ENCODE results near the gene HAPLN1.
"Not testable (repeated sequence)": the region's sequence is repeated elsewhere in the genome, so short reads cannot be mapped to it uniquely, and the experiment has no call there.

The HAPLN1 gene

DNA sequence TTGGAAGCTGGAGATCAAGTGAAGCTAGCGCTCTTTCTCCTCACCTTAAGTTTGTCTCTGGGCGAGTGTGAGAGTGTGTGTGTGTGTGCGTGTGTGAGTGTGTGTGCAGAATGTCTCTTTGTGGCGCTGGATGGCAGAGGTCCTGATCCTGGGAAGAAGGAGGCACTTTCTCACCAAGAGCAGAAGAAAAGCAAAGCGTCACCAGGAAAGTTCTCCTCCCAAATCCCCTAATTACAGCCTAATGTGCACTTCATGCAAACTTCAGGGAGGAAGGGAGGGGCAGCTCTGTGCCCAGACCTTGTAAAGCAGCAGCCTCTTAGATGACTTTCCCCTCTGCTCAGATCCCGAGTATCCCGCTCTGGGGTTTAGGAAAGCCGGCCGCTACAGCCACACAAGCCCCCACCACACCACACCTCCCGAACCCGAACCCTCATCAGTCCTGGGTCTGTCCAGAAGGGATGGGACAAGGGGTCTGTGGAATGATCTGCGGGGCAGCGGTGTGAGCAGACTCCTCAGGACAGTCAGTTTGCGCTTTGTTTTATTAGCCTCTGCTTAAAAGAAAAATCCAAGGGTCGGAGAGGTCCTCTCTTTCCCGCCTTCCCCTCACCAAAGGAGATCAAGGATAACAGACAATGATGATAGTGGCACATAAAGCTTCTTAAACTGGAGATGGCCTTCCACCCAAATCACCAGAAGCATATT lies at the start of gene HAPLN1:
HAPLN1 (minus strand) TSS at position 20 of the 702 bp plus-strand sequence. CDS start 47,332 bp downstream, outside the sequence.
- DNase-seq = no peak

DNA sequence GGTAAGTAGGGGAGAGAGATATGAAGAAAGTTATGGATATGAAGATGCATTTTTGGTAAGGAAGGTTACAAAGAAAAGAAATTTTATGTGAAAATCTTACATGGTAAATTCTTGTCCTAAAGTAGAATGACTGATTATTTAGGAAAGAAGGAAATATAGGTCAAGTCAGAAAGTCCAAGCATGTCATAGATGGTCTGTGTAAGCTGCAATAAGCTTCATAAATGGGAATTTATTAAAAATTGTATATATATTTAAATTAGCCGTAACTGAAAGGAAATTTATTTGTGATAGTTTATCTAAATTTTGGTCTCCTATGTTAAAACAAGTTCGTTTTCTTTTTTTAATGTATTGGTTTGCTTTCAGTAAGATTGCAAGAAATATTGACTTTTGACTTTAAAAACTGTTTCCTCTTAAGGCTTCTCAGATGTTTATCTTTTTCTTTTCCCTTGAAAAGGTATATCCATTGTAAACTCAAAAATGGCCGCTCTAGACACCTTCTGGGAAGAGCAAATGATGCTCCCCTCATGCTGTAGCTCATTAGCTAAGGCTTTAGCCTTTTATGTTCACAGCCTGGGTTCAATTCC lies 46.8 kb upstream of the HAPLN1 start:
- no peak for DNase-seq

DNA sequence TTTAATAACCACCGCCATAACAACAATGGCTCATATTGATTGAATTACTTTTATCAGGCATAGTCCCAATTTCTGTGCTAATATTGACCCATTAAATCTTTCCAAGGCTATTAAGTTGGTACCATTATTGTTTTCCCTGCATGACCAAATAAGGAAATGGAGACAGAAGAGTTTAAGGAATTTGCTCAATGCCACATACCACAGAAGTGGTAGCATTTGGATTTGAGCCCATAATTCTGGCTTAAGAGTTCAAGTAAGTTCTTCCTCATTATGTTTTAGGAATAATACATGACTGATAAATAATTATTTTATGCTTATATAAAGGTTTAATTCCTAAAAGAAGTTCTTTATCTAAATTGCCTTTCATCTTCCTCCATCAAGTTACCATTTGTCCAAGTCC lies 43.4 kb upstream of the HAPLN1 start:
- no peak for DNase-seq

DNA sequence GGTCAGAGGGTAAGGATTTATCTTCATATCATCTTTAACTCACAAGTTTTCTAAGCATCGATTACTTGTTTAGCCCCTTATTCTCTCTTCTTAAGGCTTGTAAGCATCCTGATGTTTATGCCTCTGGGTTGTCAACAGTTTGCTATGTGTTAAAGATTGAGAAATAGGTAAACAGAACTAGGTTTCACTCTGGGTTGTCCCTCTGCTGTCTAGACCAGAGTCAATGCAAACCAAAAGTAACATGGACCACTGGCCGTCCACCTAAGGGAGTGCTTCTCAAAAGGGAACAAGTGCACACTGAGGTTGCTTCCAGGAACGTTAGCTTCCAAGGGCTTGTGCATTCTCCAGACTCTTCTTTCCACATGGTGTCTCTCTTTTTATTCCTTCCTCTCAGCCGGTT lies 39.9 kb upstream of the HAPLN1 start:
- no peak for DNase-seq

DNA sequence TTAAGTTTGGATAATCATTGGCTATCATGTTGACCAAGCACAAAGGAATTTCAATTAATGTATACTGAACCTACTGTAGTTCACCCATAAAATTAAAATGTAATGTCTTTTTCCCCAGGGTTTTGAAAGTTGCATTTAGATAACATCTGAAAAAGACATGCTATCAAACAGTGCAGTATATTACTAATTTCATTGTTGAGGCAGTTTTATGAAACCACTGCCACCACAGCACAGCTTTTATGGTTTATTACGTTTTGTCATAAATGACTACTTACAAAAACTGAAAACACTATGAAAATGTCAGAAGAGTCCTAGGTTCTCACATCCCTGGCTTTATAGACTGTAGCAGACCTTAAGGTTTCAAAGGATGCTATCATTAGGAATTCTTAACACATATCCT lies 32.0 kb upstream of the HAPLN1 start:
- DNase-seq = no peak

DNA sequence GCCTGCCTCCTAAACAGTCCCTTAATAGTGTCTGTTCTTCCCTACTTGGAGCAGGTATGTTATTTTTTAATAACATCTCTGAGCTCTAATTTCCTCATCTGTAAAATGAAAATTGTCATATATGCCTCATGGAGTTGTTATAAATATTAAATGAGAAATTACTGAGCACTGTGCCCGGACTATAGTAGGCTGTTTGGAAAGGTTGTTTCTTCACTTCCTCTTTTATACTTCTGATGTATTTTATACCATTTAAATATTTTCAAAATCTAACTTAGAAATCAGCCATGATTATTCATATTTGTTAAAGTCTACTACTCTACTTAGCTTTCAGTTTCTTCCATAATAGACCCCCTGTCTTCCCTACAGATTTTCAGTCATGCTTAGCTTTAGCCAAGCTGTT lies 30.5 kb upstream of the HAPLN1 start:
- no peak for DNase-seq

DNA sequence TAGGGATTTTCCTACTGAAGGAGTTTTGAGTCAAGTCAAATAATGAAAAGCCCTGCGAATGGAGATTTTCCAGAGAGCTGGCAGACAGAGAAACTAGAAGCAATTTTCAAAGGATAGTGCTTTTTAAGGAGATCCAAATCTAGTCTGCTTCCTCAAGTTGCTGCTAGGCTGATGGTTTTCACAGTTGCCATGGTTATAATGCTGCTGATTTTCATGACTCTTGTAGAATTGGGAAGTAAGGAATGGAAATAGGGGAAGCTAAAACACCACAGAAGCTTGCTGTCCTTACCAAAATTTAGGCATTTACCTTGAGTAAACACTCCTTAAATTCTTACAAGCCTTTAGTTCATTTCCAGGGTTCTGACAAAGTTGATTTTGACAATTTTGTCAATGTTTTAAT lies 30.1 kb upstream of the HAPLN1 start:
- no peak for DNase-seq

DNA sequence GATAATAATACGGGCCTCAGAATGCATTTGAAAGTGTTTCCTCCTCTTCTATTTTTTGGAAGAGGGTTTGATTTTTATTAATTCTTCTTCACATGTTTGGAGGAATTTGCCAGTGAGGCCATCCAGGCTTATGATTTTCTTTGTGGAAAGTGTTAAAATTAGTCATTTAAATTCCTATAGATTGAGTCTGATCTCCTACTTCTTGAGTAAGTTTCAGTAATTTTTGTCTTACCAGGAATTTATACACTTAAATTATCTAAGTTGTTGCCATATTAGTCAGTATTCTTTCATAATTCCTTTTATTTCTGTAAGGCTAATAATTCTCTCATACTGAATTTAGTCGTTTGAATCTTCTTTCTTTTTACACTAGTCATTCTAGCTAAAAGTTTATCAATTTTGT lies 25.2 kb upstream of the HAPLN1 start:
- DNase-seq = no peak

DNA sequence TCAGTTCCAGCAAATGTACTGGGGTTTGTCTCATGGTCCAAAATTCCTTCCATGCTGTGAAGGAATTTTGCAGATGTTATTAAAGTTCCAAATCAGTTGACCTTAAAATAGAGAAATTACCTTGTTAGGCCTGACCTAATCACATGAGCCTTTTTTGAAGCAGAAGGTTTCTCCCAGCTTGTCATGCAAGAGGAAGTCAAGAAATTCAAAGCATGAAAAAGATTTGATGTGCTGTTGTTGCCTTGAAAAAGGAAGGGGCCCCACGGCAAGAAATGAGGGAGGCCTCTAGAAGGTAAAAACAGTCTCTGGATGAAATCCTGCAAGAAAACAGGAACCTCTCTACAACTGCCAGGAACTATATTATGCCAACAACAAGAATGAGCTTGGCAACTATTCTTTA lies 24.2 kb upstream of the HAPLN1 start:
- no peak for DNase-seq

DNA sequence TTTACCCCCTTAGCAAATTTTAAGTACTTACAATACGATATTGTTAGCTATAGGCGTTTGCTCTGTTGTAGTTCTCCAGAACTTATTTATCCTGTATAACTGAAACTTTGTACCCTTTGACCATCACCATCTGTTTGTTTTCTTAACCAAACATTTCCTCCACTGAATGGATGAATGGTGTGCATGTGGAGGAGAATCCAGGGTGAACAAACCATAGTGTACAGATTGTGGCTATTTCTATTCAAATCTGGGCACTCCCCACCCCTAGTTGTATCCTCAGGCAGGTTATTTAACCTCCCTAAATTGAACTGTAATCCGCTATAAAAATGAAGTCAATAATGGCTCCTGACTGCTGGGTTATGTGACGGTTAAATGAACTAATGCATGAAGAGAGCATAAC lies 21.4 kb upstream of the HAPLN1 start:
- no peak for DNase-seq

DNA sequence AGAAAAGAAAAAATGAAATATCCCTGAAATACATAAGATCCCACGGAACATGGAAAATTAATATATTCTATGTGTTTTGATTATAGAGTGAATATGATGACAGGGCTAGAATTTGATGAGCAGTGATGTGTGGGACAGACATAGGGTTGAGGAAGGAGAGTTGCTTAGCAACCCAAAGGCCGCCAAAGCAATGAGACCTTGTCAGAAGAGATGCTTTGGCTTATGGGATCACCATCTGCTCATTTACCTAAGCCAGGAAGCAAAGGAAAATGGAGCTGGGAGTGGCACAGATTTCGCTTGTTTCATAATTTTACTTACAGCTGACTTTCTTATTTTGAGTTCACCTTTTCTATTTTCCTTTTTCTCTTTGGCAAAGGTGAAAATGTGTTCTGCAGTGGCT lies 20.9 kb upstream of the HAPLN1 start:
- DNase-seq = no peak

DNA sequence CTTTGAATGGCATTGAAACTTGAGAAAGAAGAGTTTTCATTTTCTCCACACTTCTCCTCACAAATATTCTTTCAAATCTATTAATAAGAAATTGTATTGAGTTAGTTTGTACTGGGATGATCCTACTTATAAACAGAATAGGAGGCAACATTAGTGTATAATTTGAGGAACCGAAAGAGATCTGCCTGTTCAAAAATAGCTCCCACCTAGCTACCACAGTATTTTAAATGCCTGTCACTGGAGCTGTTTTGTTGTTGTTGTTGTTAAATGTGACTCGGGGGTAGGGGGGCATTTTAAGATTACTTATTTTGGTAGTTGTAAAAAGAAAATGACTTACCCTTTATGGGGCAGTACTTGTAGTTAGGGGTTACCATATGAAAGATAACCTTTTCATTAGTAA lies 20.1 kb upstream of the HAPLN1 start:
- DNase-seq = no peak

DNA sequence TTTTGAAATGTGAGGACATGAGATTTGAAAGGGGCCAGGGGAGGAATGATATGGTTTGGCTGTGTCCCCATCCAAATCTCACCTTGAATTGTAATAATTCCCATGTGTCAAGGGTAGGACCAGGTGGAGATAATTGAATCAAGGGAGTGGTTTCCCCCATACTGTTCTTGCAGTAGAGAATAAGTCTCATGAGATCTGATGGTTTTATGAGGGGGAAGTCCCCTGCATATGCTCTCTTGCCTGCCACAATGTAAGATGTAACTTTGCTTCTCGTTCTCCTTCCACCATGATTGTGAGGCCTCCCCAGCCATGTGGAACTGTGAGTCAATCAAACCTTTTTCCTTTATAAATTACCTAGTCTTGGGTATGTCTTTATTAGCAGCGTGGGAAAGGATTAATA lies 15.5 kb upstream of the HAPLN1 start:
- not testable (repeated sequence) for DNase-seq

DNA sequence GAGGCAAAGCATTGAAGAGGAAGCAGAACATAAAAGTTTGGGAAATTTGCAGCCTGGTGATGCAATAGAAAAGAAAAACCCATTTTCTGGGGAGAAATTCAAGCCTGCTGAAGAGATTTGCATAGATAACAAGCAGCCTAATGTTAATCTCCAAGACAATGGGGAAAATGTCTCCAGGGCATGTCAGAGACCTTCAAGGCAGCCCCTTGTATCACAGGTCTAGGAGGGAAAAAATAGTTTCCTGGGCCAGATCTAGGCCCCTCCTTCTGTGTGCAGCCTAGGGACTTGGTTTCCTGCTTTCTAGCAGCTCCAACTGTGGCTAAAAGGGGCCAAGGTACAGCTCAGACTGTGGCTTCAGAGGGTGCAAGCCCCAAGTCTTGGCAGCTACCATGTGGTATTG lies 14.4 kb upstream of the HAPLN1 start:
- not testable (repeated sequence) for DNase-seq

DNA sequence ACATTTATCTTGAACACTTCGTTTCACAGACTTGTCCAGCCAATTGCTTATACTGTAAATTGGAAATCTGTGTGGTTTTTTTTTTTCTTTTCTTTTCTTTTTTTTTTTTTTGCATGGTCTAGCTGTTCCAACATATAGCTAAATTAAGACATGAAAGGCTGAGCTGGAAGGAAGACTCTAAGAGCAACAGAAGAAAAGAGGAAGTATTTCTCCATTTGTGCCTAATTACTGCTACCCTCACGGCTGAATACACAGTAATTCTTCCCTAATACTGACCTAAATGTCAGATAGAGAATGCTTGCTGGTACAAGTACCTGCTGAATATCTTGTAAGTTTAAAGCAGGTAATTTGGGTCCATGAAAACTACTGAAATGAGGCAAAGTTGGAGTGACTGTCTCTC lies 11.0 kb upstream of the HAPLN1 start:
- DNase-seq = no peak

DNA sequence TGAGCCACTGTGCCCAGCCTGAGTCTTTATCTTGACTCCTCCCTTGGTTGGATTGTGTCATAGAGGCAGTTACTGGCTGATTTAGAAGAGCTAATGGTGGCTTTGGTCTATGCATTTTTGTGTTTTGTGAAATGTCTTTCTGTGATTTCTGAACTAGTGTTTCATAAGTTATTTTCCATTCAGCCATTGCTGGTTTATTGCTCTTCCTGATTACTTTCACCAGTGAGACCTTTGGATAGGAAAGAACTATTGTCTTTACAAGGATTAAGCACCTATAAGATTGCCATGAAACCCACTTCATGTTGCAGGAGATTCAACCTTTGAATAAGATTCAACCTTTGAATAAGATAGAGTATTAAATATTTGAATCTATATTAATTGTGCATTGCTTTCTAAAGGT lies 8.7 kb upstream of the HAPLN1 start:
- no peak for DNase-seq

DNA sequence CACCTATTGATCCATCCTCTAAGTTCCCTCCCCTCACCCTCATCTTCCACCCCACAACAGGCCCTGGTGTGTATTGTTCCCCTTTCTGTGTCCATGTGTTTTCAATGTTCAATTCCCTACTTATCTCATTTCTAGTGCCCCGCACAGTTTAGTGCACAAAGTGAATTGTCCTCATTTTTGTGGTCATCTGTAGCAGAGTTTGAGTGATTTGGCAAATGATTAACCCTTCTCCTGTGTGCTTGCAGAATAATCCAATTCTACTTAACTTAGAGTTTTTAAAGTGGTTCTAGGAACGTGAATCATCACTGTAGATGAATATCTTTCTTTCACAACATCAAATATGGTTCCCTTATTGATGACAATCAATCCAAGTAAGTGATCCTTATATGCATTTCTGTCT lies 6.3 kb upstream of the HAPLN1 start:
- no peak for DNase-seq

DNA sequence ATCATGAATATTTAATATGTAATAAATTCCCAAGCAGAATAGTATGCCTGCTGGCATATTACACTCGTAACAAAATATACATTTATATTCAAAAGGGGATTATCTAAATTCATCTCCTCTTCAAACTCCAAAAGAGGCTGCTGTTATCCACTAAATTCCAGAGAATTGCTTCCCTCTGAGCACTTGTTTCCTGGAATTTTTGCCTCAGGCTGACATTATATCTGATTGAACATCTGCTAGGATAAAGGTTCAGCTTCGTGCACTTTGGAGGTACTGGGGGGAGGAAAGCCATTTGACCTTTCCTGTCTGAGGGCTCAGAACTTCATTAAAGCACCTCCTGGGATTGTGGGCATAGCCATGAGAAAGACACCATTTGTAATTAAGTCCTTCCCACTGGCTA lies 4.3 kb upstream of the HAPLN1 start:
- DNase-seq = no peak

DNA sequence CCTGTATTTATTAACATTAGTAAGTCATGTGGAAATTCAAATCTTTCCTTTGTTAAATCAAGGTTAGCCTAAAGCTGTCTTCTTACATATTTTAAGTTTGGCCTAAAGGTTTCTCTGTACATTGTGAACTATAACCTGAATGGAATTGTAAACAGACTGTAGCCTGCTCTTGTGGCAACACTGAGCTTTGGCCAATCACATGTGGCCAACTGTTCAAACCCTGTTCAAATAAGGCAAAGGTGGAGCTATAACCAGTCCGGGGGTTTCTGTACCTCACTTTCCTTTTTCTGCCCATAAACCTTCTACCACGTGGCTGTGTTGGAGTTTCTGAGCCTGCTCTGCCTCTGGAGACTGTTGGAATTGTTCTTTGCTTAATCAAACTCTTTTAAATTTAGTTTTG lies 3.3 kb upstream of the HAPLN1 start:
- DNase-seq = no peak

DNA sequence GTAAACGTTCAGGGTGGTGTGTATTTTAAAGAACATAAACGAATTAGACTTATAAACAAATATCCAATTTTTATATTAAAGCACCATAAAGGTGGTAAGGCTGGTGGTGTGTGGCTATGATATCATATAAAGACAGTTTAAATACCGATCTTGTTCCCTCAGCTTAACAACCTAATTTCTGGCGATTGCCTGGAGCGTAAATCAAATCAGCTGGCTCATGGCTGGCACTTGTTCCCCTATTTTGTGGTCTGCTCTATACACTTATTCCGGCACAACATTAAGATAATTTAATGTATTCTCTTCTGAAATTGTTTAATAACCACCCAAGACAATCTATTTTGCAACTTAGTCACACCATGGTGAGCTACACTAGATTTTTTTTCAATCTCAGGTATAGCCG lies 2.4 kb upstream of the HAPLN1 start:
- no peak for DNase-seq

DNA sequence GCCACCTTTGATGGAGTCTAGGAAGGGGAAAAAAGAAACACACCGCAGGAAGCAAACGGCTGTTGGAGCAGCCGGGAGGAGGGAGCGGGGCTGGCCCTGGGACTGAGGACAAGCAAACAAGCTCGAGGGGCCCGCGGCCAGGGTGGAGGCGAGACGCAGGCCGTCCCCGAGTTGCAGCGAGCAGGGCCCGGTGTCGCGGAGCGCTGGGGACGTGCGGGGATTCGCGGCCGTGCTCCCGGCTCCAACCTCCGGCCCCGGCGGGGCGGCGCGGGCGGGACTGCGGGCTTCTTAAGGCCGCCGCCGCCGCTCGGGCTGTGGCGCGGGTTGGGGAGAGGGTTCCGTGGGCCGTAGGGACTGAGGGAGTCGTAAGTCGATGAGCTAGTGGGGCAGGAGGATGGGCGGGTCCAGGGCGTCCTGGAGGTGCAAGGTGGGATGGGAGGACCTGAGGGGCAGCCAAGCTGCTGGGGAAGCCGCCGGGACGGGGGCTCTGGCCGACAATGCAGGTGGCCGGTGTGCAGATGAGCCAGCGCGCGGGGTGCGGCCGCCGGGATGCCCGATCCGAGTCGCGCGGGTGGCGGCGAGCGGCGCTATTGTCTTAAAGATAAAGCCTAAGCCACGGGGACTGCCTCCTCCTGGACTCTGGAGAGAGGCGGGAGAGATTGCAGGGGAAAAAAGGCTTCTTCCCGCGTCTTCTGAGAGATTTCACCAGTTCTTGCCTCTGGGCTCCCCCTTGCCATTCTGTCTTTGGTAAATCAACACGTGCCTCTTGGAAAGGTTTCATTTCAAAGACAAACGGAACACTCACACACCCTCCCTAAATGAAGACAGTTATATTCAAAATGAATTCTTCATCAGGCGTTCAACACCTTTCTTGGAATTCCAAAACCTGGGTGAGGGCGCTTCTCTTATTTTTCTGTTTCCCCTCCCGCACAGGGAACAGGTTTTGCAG lies 1.6 kb upstream of the HAPLN1 start:
- no peak for DNase-seq

DNA sequence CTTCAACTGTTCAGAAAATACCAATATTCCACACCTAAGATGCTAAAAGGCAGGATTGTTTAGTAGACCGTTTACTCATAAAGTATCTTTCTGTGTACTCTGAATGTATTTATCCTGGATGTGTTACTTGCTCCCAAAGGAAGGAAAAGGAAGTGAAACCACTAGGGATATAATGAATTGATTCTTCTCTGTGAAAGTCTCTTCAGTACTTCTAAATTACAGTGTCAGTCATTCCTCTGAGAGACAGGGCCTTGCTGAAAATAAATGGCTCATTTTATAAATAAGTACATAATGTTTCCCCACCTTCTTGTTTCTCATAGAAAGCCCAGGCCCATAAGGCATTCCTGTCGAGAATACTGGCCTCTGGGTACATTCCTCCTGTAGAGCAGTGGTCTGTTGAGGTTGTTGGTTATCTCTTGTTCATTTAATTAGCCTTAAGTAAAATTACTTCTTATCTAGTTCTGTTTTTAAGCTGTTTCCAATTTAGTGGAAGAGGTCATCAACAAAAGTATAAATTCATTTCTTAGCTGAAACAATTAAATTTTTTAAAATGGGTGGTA lies 1.6 kb downstream of the HAPLN1 start:
- DNase-seq = no peak

DNA sequence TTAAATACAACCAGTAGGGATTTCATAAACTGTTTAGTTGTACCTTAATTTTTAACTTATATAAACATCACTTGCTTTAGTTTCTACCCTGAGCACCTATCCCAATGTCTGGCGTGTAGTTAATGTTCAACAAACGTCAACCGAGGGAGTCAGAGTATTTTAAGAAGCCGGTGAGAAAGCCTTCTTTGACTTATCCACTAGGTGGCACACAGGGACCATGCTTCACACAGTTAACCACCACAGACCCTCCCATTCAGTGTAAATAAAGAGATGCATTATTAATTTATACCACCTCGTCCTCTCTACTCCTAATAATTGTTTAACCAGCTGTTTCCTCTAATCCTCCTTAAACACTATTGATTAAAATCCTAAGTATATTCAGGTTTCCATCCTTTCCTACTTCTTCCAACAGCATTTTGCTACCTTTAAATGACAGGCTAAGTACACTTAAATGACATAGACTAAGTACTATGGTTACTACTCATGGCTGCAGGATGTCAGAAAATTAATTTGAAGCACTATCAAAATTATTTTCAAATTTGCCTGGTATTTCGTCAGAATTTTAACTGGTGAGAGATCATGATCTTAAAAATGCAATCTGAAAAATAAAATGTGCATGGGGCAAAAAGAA lies 2.3 kb downstream of the HAPLN1 start:
- no peak for DNase-seq

All from activated CD4-positive, CD25-positive, alpha-beta regulatory T cell (primary cell).